OCI-LY7 (cell line): ENCODE results near the gene EI24. TPM values are rescaled to one million over a fixed set of nuclear protein-coding genes. Genes with fewer than 3 reads are reported as not detected.
"Not testable (repeated sequence)": the region's sequence is repeated elsewhere in the genome, so short reads cannot be mapped to it uniquely, and the experiment has no call there.

Source experiments
- BruUV-seq: library from RNA; stranded (reverse); fragments of 400-500 nt; replicated peaks from 2 replicates; lab custom pipeline; 2021; lab: Mats Ljungman, UMichigan
- CTCF ChIA-PET: fragments of 300-600 bp; sonication (Branson Sonifier 250); formaldehyde crosslinking; loops from one replicate; lab custom pipeline; 2022; ENCODE audit warnings: antibody characterized with exemption; ENCODE audit not compliant: unreplicated experiment; lab: Charles Lee
- POLR2A ChIA-PET: fragments of 300-600 bp; sonication (Branson Sonifier 250); formaldehyde crosslinking; loops from one replicate; lab custom pipeline; 2022; ENCODE audit warnings: antibody characterized with exemption; lab: Charles Lee
- DNase-seq: peaks from one replicate; pipeline ENCODE4 v3.0.0-alpha.2; 2015; ENCODE audit warnings: low spot score
- H2AFZ ChIP-seq: fragments of 200-600 bp; sonication (generic), shearing (Covaris generic); 2 replicates; pipeline ENCODE4 v1.6.1; 2014; ENCODE audit warnings: mild to moderate bottlenecking, antibody characterized with exemption, low read length, moderate library complexity
- H3K27ac ChIP-seq: fragments of 200-600 bp; sonication (generic); 2 replicates; pipeline ENCODE4 v1.5.1; 2014; ENCODE audit warnings: mixed run types, low read depth, mild to moderate bottlenecking, moderate library complexity, low read length, inconsistent platforms; ENCODE audit not compliant: poor library complexity, severe bottlenecking
- H3K36me3 ChIP-seq: fragments of 200-600 bp; sonication (generic); 2 replicates; pipeline ENCODE4 v1.6.1; 2014; ENCODE audit warnings: mild to moderate bottlenecking, antibody characterized with exemption, low read length, moderate library complexity, mixed read lengths; ENCODE audit not compliant: insufficient read depth
- H3K4me1 ChIP-seq: fragments of 200-600 bp; sonication (generic); 2 replicates; pipeline ENCODE4 v1.5.1; 2014; ENCODE audit warnings: mild to moderate bottlenecking, low read length; ENCODE audit not compliant: insufficient read depth, poor library complexity, severe bottlenecking
- H3K4me2 ChIP-seq: fragments of 200-600 bp; sonication (generic); 2 replicates; pipeline ENCODE4 v1.6.1; 2014; ENCODE audit warnings: mild to moderate bottlenecking, low read length
- H3K4me3 ChIP-seq: fragments of 200-600 bp; sonication (generic); 2 replicates; pipeline ENCODE4 v1.5.1; 2014; ENCODE audit warnings: mild to moderate bottlenecking, low read depth, low read length; ENCODE audit not compliant: poor library complexity, severe bottlenecking
- H3K79me2 ChIP-seq: fragments of 200-600 bp; sonication (generic); 2 replicates; pipeline ENCODE4 v1.6.1; 2016; ENCODE audit warnings: low read depth, mild to moderate bottlenecking, low read length, moderate library complexity, mixed read lengths; ENCODE audit not compliant: insufficient read depth
- H3K9me2 ChIP-seq: fragments of 200-600 bp; sonication (generic); 2 replicates; pipeline ENCODE4 v1.6.1; 2016; ENCODE audit warnings: mild to moderate bottlenecking, low read length, mixed read lengths; ENCODE audit not compliant: insufficient read depth
- H3K9me3 ChIP-seq: fragments of 200-600 bp; sonication (generic); 2 replicates; pipeline ENCODE4 v1.6.1; 2014; ENCODE audit warnings: mild to moderate bottlenecking, mixed run types, low read length, mixed read lengths
- H4K20me1 ChIP-seq: fragments of 200-600 bp; sonication (generic); 2 replicates; pipeline ENCODE4 v1.6.1; 2014; ENCODE audit warnings: mild to moderate bottlenecking, antibody characterized with exemption, low read length, moderate library complexity, mixed read lengths; ENCODE audit not compliant: insufficient read depth
- CTCF ChIP-seq: fragments of 200-600 bp; sonication (generic); conservative IDR thresholded peaks from 2 replicates; pipeline ENCODE4 v1.5.1; 2014; ENCODE audit warnings: mild to moderate bottlenecking, antibody characterized with exemption, low read length, moderate library complexity, mixed read lengths
- EZH2phosphoT487 ChIP-seq: fragments of 200-600 bp; sonication (generic); IDR thresholded peaks from 2 replicates; pipeline ENCODE4 v1.6.1; 2018; ENCODE audit warnings: low read depth, borderline replicate concordance, mild to moderate bottlenecking, mixed run types, antibody characterized with exemption, low read length, moderate library complexity, mixed read lengths
- intact Hi-C: fragments of 100-400 bp; cut with micrococcal nuclease; formaldehyde crosslinking; loops from one replicate; pipeline ENCODE4 v1.10.0; 2022; ENCODE audit not compliant: unreplicated experiment
- total RNA-seq, 2 experiments: library from RNA; depleted of rRNA in 1 of 2; stranded (reverse); fragments of >200 nt in 1 of 2; shearing (Covaris generic) in 1 of 2; gene quantifications; 2 replicates each; pipeline ENCODE4 v1.2.3, GENCODE V29; 2014 to 2022

The EI24 gene
- total RNA-seq, 2 experiments from 2014 or later: 66.8 to 77.2 TPM

- Histone ChIP-seq H3K4me3 (no peak overlapping the region), H4K20me1 (peaks cover 4% of the 10 kb centered on the region; the same call in 1 of the 2 replicates), H3K4me1 (peaks cover 20% of the 10 kb centered on the region), H3K9me3 (no peaks in the 10 kb centered on the region), H2AFZ (no peak overlapping the region), H3K36me3 (peaks cover 55% of the 10 kb centered on the region), H3K79me2 (peaks cover 21% of the 10 kb centered on the region), H3K9me2 (no peaks in the 10 kb centered on the region), H3K27ac (no peak overlapping the region), H3K4me2 (no peak overlapping the region)
- TF ChIP-seq CTCF: no peak
- TF ChIP-seq EZH2phosphoT487: no peak
- BruUV-seq: no TSS peak
- ChIA-PET POLR2A (interaction anchor here (0.5 to 1.0 kb wide), 3 partner anchors 106 to 801 kb away, joined by 3 to 4 read pairs (median 3); no protein-coding TSS in a partner anchor), CTCF (no interaction called here)
- DNase-seq: no peak
- intact Hi-C loops: no loop called here
Measured at GRCh38 chr11:125572916-125573315, 3.6 kb downstream of the EI24 start.

- DNase-seq, H3K9me2 ChIP-seq, H3K79me2 ChIP-seq, H2AFZ ChIP-seq, H3K4me1 ChIP-seq, H3K4me3 ChIP-seq, BruUV-seq, H4K20me1 ChIP-seq, H3K27ac ChIP-seq, H3K4me2 ChIP-seq, intact Hi-C loops, CTCF ChIA-PET, H3K9me3 ChIP-seq: not testable (repeated sequence)
- peaks cover 95% of the 10 kb centered on the region for H3K36me3 ChIP-seq
- POLR2A ChIA-PET: interaction anchor here (0.6 to 0.7 kb wide), 2 partner anchors 96 to 675 kb away, joined by 3 to 5 read pairs; no protein-coding TSS in a partner anchor
Measured at GRCh38 chr11:125577181-125577580, 7.9 kb downstream of the EI24 start.

- Histone ChIP-seq H3K4me2 (no peak overlapping the region), H3K79me2 (no peaks in the 10 kb centered on the region), H3K4me1 (no peaks in the 10 kb centered on the region), H3K36me3 (peaks cover 96% of the 10 kb centered on the region), H2AFZ (no peak overlapping the region), H3K27ac (no peak overlapping the region), H3K4me3 (no peak overlapping the region), H4K20me1 (no peaks in the 10 kb centered on the region), H3K9me2 (no peaks in the 10 kb centered on the region), H3K9me3 (no peaks in the 10 kb centered on the region)
- DNase-seq: no peak
- ChIA-PET CTCF (no interaction called here), POLR2A (interaction anchor here (0.6 to 0.7 kb wide), 3 partner anchors 9 to 15 kb away, joined by 3 to 9 read pairs (median 4); no protein-coding TSS in a partner anchor)
- intact Hi-C loops: no loop called here
- TF ChIP-seq EZH2phosphoT487 (no peak), CTCF (no peak)
- BruUV-seq: no TSS peak
Measured at GRCh38 chr11:125578783-125579182, 9.5 kb downstream of the EI24 start.
